ENCODE data around the gene MSI2.

DNA sequence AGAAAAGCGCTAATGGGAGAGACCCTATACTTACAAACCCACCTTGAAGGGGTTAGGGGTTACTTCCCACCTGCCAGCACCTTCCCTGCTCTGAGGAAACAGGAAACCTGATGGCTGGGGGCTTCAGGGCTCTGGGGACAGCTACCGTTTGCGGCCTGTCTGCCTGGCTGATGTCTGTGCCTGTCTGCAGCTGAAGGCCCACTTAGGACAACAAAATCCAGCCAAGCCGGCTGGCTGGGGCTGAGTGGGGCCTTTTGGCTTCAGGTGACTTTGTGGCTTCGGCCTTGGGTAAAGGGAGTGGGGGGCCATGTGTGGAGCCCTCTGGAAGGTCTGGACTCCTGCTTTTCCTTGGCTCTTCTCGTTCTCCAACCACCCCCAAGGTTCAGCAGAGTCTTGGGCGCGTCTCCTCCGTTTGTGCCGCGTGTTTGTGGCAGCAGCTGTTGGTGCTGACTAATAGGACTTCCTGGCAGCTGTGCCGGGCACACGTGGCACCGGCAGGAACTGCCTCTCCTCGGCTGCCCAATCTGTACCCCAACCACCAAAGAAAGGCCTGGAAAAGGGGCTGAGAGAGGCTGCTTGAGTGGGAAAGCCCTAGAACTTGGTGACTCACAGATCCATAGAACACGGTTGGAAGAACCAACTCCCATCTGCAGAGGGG lies 186.7 kb downstream of the MSI2 start:
- TF ChIP-seq PPARA (CRISPR knock-in tag; IDR thresholded peaks at IDR 0.05; ENCODE audit: borderline replicate concordance), result no peak
- no peak for TF ChIP-seq ARNTL (CRISPR knock-in tag; IDR thresholded peaks at IDR 0.05; ENCODE audit: borderline replicate concordance, low read depth)
- no peak for TF ChIP-seq RARB (CRISPR knock-in tag; IDR thresholded peaks at IDR 0.05)
- no peak for TF ChIP-seq CREB5 (CRISPR knock-in tag; IDR thresholded peaks at IDR 0.05; ENCODE audit: low read depth)
- no peak for TF ChIP-seq ZNF70 (CRISPR knock-in tag; IDR thresholded peaks at IDR 0.05)
